ENCODE data around the gene ZNF750. TPM values are rescaled to one million over a fixed set of nuclear protein-coding genes. Genes with fewer than 3 reads are reported as not detected.

The ZNF750 gene
- total and polyA plus RNA-seq, 2 experiments from 2014 or later: 0.13 to 0.17 TPM

- peaks cover 29% of the 10 kb centered on the region for H3K36me3 ChIP-seq (ENCODE audit: insufficient read depth)
- no peak for ATAC-seq
- TF ChIP-seq CREB1 (CRISPR knock-in tag; IDR thresholded peaks at IDR 0.05; ENCODE audit: low read depth) (no peak), ZNF462 (CRISPR knock-in tag; IDR thresholded peaks at IDR 0.05) (no peak), ZNF114 (CRISPR knock-in tag; IDR thresholded peaks at IDR 0.05) (no peak), EZH2phosphoT487 (IDR thresholded peaks at IDR 0.05; ENCODE audit: unreplicated experiment) (no peak), NANOG (IDR thresholded peaks at IDR 0.05; ENCODE audit: borderline replicate concordance) (no peak), CTCF (conservative IDR thresholded peaks at IDR 0.05; ENCODE audit: low read depth in 2 of 2) (no peak), JUNB (IDR thresholded peaks at IDR 0.05; ENCODE audit: unreplicated experiment) (no peak), REST (IDR thresholded peaks at IDR 0.05; ENCODE audit: unreplicated experiment) (no peak), POLR2AphosphoS5 (IDR thresholded peaks at IDR 0.05; ENCODE audit: low read depth) (no peak), ETS1 (IDR thresholded peaks at IDR 0.05) (no peak), EZH2 (IDR thresholded peaks at IDR 0.05; ENCODE audit: low read depth, unreplicated experiment) (no peak), STAT1 (IDR thresholded peaks at IDR 0.05; ENCODE audit: unreplicated experiment) (no peak), ZNF331 (CRISPR knock-in tag; IDR thresholded peaks at IDR 0.05; ENCODE audit: low read depth) (no peak)
- Mint-ChIP-seq H3K9me3 (peaks cover 11% of the 10 kb centered on the region; the same call in 2 of the 3 replicates), H3K36me3 (ENCODE audit: low read depth) (peaks cover 82% of the 10 kb centered on the region), H3K27me3 (ENCODE audit: insufficient read depth, low read depth, poor library complexity) (peaks cover 16% of the 10 kb centered on the region), H3K4me3 (no peak overlapping the region), H3K27ac (no peak overlapping the region), H3K4me1 (peaks cover 20% of the 10 kb centered on the region)
- no peak overlapping the region for H2AFZ ChIP-seq
- no peaks in the 10 kb centered on the region for H3K27me3 ChIP-seq (ENCODE audit: insufficient read depth)
- H3K79me2 ChIP-seq (replicated peaks; ENCODE audit: insufficient read depth): peaks cover 7% of the 10 kb centered on the region
- H3K4me2 ChIP-seq: no peak overlapping the region
- no peak for DNase-seq (ENCODE audit: low spot score)
- H3K4me3 ChIP-seq: no peak overlapping the region
- no peaks in the 10 kb centered on the region; the same call in 1 of the 2 replicates for H3F3A ChIP-seq (replicated peaks; ENCODE audit: low read depth)
- H3K27ac ChIP-seq (ENCODE audit: low read depth): no peak overlapping the region
- H4K20me1 ChIP-seq (replicated peaks; ENCODE audit: insufficient read depth): peaks cover 4% of the 10 kb centered on the region
- peaks cover under 1% of the 10 kb centered on the region; the same call in 1 of the 2 replicates for H3K4me1 ChIP-seq (ENCODE audit: insufficient read depth)
- H3K9me2 ChIP-seq (ENCODE audit: insufficient read depth): no peaks in the 10 kb centered on the region
Observed at GRCh38 chr17:82815790-82816305, 24.0 kb downstream of the ZNF750 start.

Measured in GM23338 (cell line).